ENCODE results near the gene GNA12. TPM values are rescaled to one million over a fixed set of nuclear protein-coding genes. Genes with fewer than 3 reads are reported as not detected.

Gene GNA12
- total and polyA plus RNA-seq, 9 of the 15 experiments (the other 6 are each of a cell fraction or from before 2014, with no cell fraction given), result 0.65 to 32.7 (median 9.6) TPM

DNA sequence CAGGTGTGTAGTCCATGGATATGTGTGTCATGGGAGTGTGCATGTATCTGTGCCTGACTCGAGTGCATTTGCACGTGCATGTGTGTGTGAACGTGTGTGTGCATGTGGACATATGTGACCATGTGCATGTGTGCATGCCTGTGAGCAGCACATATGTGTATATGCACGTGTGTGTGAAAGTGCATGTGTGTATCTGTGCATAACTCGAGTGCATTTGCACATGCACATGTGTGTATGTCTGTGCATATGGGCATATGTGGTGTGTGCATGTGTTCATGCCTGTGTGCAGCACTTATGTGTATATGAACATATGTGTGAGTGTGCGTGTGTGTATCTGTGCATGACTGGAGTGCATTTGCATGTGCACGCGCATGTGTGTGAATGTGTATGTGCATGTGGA, 35.2 kb upstream of the GNA12 start:
- no peak overlapping the region for H3K9ac ChIP-seq (ENCODE audit: insufficient read depth in 1 of 2, low read depth in 2 of 2, low read length in 2 of 2)
- BruUV-seq (replicated peaks), result no TSS peak
- WGBS (ENCODE audit: insufficient coverage, low coverage, missing lambda C conversion rate), result 42% methylated on average over 8 of the region's 8 CpGs
- in situ Hi-C loops (cut with MboI) (no loop called here), intact Hi-C loops (cut with micrococcal nuclease) (no loop called here)
- ATAC-seq (no peak), DNase-seq (ENCODE audit: extremely low read depth in 1 of 4, low spot score in 3 of 4) (no peak), FAIRE-seq (no peak)
- H3K79me2 ChIP-seq (ENCODE audit: control insufficient read depth, insufficient read depth, low read length), result no peaks in the 10 kb centered on the region
- no peaks in the 10 kb centered on the region; the same call in 1 of the 2 replicates for H3K9me3 ChIP-seq (replicated peaks; ENCODE audit: control insufficient read depth, insufficient read depth, low read depth, low read length)
- no peaks in the 10 kb centered on the region for H3K36me3 ChIP-seq (ENCODE audit: control insufficient read depth, insufficient read depth, low read length)
- H4K20me1 ChIP-seq (replicated peaks; ENCODE audit: control insufficient read depth, insufficient read depth, low read length), result no peaks in the 10 kb centered on the region; the same call in none of the 2 replicates
- no peak overlapping the region for H3K27ac ChIP-seq (ENCODE audit: extremely low read depth, low read depth, low read length)
- H2AFZ ChIP-seq (ENCODE audit: low read depth, low read length), result no peak overlapping the region
- H3K27me3 ChIP-seq (ENCODE audit: control insufficient read depth in 2 of 2, insufficient read depth in 2 of 2, low read length in 2 of 2), result peaks cover 12 to 65% of the 10 kb centered on the region in 2 experiments; a peak in 4 of 5 replicates
- H3K4me3 ChIP-seq, result no peak overlapping the region
- peaks cover 0 to 27% of the 10 kb centered on the region in 2 experiments; a peak in 2 of 5 replicates for H3K4me1 ChIP-seq (replicated peaks in 1 of 2; ENCODE audit: control insufficient read depth in 2 of 2, insufficient read depth in 2 of 2, low read length in 2 of 2)
- H3K9me1 ChIP-seq (ENCODE audit: control insufficient read depth, insufficient read depth, low read length), result no peaks in the 10 kb centered on the region
- ChIA-PET CTCF (ENCODE audit: low intra/inter-chr PET ratio) (no interaction called here), POLR2A (no interaction called here)
- H3K4me2 ChIP-seq (ENCODE audit: insufficient read depth, low read length), result no peak overlapping the region
- no peak for TF ChIP-seq ESRRB (CRISPR knock-in tag; IDR thresholded peaks at IDR 0.05; ENCODE audit: borderline replicate concordance)
- TF ChIP-seq, protein P1, sequence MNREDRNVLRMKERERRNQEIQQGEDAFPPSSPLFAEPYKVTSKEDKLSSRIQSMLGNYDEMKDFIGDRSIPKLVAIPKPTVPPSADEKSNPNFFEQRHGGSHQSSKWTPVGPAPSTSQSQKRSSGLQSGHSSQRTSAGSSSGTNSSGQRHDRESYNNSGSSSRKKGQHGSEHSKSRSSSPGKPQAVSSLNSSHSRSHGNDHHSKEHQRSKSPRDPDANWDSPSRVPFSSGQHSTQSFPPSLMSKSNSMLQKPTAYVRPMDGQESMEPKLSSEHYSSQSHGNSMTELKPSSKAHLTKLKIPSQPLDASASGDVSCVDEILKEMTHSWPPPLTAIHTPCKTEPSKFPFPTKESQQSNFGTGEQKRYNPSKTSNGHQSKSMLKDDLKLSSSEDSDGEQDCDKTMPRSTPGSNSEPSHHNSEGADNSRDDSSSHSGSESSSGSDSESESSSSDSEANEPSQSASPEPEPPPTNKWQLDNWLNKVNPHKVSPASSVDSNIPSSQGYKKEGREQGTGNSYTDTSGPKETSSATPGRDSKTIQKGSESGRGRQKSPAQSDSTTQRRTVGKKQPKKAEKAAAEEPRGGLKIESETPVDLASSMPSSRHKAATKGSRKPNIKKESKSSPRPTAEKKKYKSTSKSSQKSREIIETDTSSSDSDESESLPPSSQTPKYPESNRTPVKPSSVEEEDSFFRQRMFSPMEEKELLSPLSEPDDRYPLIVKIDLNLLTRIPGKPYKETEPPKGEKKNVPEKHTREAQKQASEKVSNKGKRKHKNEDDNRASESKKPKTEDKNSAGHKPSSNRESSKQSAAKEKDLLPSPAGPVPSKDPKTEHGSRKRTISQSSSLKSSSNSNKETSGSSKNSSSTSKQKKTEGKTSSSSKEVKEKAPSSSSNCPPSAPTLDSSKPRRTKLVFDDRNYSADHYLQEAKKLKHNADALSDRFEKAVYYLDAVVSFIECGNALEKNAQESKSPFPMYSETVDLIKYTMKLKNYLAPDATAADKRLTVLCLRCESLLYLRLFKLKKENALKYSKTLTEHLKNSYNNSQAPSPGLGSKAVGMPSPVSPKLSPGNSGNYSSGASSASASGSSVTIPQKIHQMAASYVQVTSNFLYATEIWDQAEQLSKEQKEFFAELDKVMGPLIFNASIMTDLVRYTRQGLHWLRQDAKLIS (CRISPR knock-in tag; IDR thresholded peaks at IDR 0.05), result no peak
- TF ChIP-seq MYNN (IDR thresholded peaks at IDR 0.05), result no peak
- TF ChIP-seq MYNN (CRISPR knock-in tag; IDR thresholded peaks at IDR 0.05), result no peak
- TF ChIP-seq MIER1 (IDR thresholded peaks at IDR 0.05; ENCODE audit: low read depth), result no peak
- no peak for TF ChIP-seq NCOA2 (IDR thresholded peaks at IDR 0.05; ENCODE audit: partially characterized antibody in 2 of 2)
- no peak for TF ChIP-seq LARP7 (IDR thresholded peaks at IDR 0.05)
- no peak for TF ChIP-seq RFX5 (IDR thresholded peaks at IDR 0.05; ENCODE audit: low read depth, low read length)
- no peak for TF ChIP-seq ZBTB1 (CRISPR knock-in tag; IDR thresholded peaks at IDR 0.05; ENCODE audit: borderline replicate concordance, low read depth)
- no peak for TF ChIP-seq JUND (IDR thresholded peaks at IDR 0.05; ENCODE audit: borderline replicate concordance, low read depth, low read length)
- no peak for TF ChIP-seq JUND (tag; IDR thresholded peaks at IDR 0.05; ENCODE audit: borderline replicate concordance, low read depth, low read length)
- TF ChIP-seq ZNF347 (CRISPR knock-in tag; IDR thresholded peaks at IDR 0.05; ENCODE audit: low read depth), result no peak
- TF ChIP-seq EP400 (IDR thresholded peaks at IDR 0.05), result no peak
- no peak for TF ChIP-seq ZC3H11A (IDR thresholded peaks at IDR 0.05; ENCODE audit: low read depth, low read length)
- TF ChIP-seq ZNF253 (CRISPR knock-in tag; conservative IDR thresholded peaks at IDR 0.05), result no peak

Data from K562 (cell line).